ENCODE measurements around the gene PRRC2C. TPM values are rescaled to one million over a fixed set of nuclear protein-coding genes. Genes with fewer than 3 reads are reported as not detected.
A peak's percentile ranks its signal among the peaks of the same experiment; 100 is the strongest.

Gene PRRC2C
- total RNA-seq, 2 donors from 2014 or later = 198 to 210 TPM

GRCh38 chr1:171477804-171478203, 7.5 kb upstream of the PRRC2C start:
- no peak overlapping the region for H3K4me3 ChIP-seq (ENCODE audit: low read length)
- Mint-ChIP-seq H3K4me3 (no peak overlapping the region), H3K4me1 (peaks cover 7% of the 10 kb centered on the region), H3K36me3 (ENCODE audit: low read depth) (no peaks in the 10 kb centered on the region), H3K9me3 (no peaks in the 10 kb centered on the region), H3K27me3 (ENCODE audit: insufficient read depth) (no peaks in the 10 kb centered on the region), H3K27ac (no peak overlapping the region)
- no peak for DNase-seq
- 100% methylated on average over 1 of the region's 1 CpG; no CpG with 5 or more reads in 1 of the 2 experiments for WGBS, 2 experiments (ENCODE audit: insufficient coverage in 1 of 2, insufficient read length in 1 of 2)
- no peak overlapping the region for H3K27ac ChIP-seq (ENCODE audit: low read depth, low read length)
- no peaks in the 10 kb centered on the region for H3K4me1 ChIP-seq (ENCODE audit: control insufficient read depth, insufficient read depth, low read length)
- no peak for TF ChIP-seq CTCF (conservative IDR thresholded peaks at IDR 0.05)
- H3K36me3 ChIP-seq (ENCODE audit: control insufficient read depth, insufficient read depth, low read length) = no peaks in the 10 kb centered on the region
- H3K27me3 ChIP-seq (ENCODE audit: control insufficient read depth, insufficient read depth, low read length, poor library complexity, severe bottlenecking) = no peaks in the 10 kb centered on the region
- no peaks in the 10 kb centered on the region for H3K9me3 ChIP-seq (ENCODE audit: control insufficient read depth, low read length)
- H3K9ac ChIP-seq (ENCODE audit: extremely low read depth, low read length, poor library complexity, severe bottlenecking) = no peak overlapping the region

- H3K4me3 Mint-ChIP-seq = no peak overlapping the region
- 81 to 100% methylated on average over 1 to 2 of the region's 2 CpGs for WGBS, 2 experiments (ENCODE audit: insufficient coverage in 1 of 2, insufficient read length in 1 of 2)
- no peaks in the 10 kb centered on the region for H3K27me3 ChIP-seq (ENCODE audit: control insufficient read depth, insufficient read depth, low read length, poor library complexity, severe bottlenecking)
- H3K27me3 Mint-ChIP-seq (ENCODE audit: insufficient read depth) = no peaks in the 10 kb centered on the region
- H3K4me3 ChIP-seq (ENCODE audit: low read length) = no peak overlapping the region
- H3K36me3 ChIP-seq (ENCODE audit: control insufficient read depth, insufficient read depth, low read length) = no peaks in the 10 kb centered on the region
- H3K27ac ChIP-seq (ENCODE audit: low read depth, low read length) = no peak overlapping the region
- TF ChIP-seq CTCF (conservative IDR thresholded peaks at IDR 0.05) = no peak
- no peak for DNase-seq
- H3K36me3 Mint-ChIP-seq (ENCODE audit: low read depth) = no peaks in the 10 kb centered on the region
- H3K9ac ChIP-seq (ENCODE audit: extremely low read depth, low read length, poor library complexity, severe bottlenecking) = no peak overlapping the region
- no peaks in the 10 kb centered on the region for H3K9me3 ChIP-seq (ENCODE audit: control insufficient read depth, low read length)
- H3K9me3 Mint-ChIP-seq = no peaks in the 10 kb centered on the region
- H3K4me1 ChIP-seq (ENCODE audit: control insufficient read depth, insufficient read depth, low read length) = no peaks in the 10 kb centered on the region
- peaks cover 10% of the 10 kb centered on the region for H3K4me1 Mint-ChIP-seq
- no peak overlapping the region for H3K27ac Mint-ChIP-seq
Measured at GRCh38 chr1:171480035-171480434, 5.3 kb upstream of the PRRC2C start.

GRCh38 chr1:171484760-171485374, 463 bp upstream of the PRRC2C start:
- Histone ChIP-seq H3K4me3 (ENCODE audit: low read length) (peak overlapping the region; percentile 91), H3K36me3 (ENCODE audit: control insufficient read depth, insufficient read depth, low read length) (peaks cover 11% of the 10 kb centered on the region), H3K27ac (ENCODE audit: low read depth, low read length) (peak overlapping the region; percentile 68), H3K9me3 (ENCODE audit: control insufficient read depth, low read length) (no peaks in the 10 kb centered on the region), H3K9ac (ENCODE audit: extremely low read depth, low read length, poor library complexity, severe bottlenecking) (peak overlapping the region; percentile 98), H3K4me1 (ENCODE audit: control insufficient read depth, insufficient read depth, low read length) (no peaks in the 10 kb centered on the region), H3K27me3 (ENCODE audit: control insufficient read depth, insufficient read depth, low read length, poor library complexity, severe bottlenecking) (no peaks in the 10 kb centered on the region)
- Mint-ChIP-seq H3K27me3 (ENCODE audit: insufficient read depth) (no peaks in the 10 kb centered on the region), H3K9me3 (no peaks in the 10 kb centered on the region), H3K27ac (peak overlapping the region; percentile 93), H3K4me3 (peak overlapping the region; percentile 97), H3K36me3 (ENCODE audit: low read depth) (peaks cover 8% of the 10 kb centered on the region), H3K4me1 (peaks cover 21% of the 10 kb centered on the region)
- no peak for DNase-seq
- no peak for TF ChIP-seq CTCF (conservative IDR thresholded peaks at IDR 0.05)
- 41 to 50% methylated on average over 3 to 5 of the region's 6 CpGs for WGBS, 2 experiments (ENCODE audit: insufficient coverage in 1 of 2, insufficient read length in 1 of 2)

Measured in endodermal cell (in vitro differentiated cells).